Panc1 (cell line): ENCODE measurements around the gene NDUFB6.

Experiments used
- CTCF ChIP-seq: fragments of 450-650 bp; IDR thresholded peaks from 2 replicates; pipeline ENCODE4 v1.5.1; 2017; ENCODE audit warnings: mild to moderate bottlenecking
- POLR2AphosphoS5 ChIP-seq: IDR thresholded peaks from 2 replicates; pipeline ENCODE4 v1.6.1; 2012; ENCODE audit warnings: mild to moderate bottlenecking, low read depth, low read length, moderate library complexity
- SIN3A ChIP-seq: IDR thresholded peaks from 2 replicates; pipeline ENCODE4 v1.6.1; 2012; ENCODE audit warnings: low read depth, mild to moderate bottlenecking, low read length, moderate library complexity, borderline replicate concordance; ENCODE audit not compliant: insufficient read depth
- TF ChIP-seq, protein P1 (sequence below), 2 experiments: IDR thresholded peaks; 2 replicates each; pipeline ENCODE4 v1.6.1; 2011 to 2012; ENCODE audit warnings: low read depth in 2 of 2, control low read depth in 1 of 2, low read length in 1 of 2, mild to moderate bottlenecking in 1 of 2, moderate library complexity in 1 of 2; ENCODE audit not compliant: insufficient read depth in 1 of 2

- TF ChIP-seq POLR2AphosphoS5 (no peak), CTCF (no peak), SIN3A (no peak)
- TF ChIP-seq, protein P1, sequence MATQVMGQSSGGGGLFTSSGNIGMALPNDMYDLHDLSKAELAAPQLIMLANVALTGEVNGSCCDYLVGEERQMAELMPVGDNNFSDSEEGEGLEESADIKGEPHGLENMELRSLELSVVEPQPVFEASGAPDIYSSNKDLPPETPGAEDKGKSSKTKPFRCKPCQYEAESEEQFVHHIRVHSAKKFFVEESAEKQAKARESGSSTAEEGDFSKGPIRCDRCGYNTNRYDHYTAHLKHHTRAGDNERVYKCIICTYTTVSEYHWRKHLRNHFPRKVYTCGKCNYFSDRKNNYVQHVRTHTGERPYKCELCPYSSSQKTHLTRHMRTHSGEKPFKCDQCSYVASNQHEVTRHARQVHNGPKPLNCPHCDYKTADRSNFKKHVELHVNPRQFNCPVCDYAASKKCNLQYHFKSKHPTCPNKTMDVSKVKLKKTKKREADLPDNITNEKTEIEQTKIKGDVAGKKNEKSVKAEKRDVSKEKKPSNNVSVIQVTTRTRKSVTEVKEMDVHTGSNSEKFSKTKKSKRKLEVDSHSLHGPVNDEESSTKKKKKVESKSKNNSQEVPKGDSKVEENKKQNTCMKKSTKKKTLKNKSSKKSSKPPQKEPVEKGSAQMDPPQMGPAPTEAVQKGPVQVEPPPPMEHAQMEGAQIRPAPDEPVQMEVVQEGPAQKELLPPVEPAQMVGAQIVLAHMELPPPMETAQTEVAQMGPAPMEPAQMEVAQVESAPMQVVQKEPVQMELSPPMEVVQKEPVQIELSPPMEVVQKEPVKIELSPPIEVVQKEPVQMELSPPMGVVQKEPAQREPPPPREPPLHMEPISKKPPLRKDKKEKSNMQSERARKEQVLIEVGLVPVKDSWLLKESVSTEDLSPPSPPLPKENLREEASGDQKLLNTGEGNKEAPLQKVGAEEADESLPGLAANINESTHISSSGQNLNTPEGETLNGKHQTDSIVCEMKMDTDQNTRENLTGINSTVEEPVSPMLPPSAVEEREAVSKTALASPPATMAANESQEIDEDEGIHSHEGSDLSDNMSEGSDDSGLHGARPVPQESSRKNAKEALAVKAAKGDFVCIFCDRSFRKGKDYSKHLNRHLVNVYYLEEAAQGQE (IDR thresholded peaks at IDR 0.05; ENCODE audit: insufficient read depth in 1 of 2, low read depth in 2 of 2, low read length in 1 of 2), result no peak
Measured at GRCh38 chr9:32587901-32588300, 14.9 kb upstream of the NDUFB6 start.
